Fibroblast of skin of left quadriceps (primary cell): ENCODE data around the gene PHF21B.

Source experiments
- DNase-seq, 2 experiments: peaks; one replicate each; pipeline ENCODE4 v3.0.0-alpha.2; 2013; ENCODE audit warnings: low read depth in 2 of 2

The PHF21B gene

DNA sequence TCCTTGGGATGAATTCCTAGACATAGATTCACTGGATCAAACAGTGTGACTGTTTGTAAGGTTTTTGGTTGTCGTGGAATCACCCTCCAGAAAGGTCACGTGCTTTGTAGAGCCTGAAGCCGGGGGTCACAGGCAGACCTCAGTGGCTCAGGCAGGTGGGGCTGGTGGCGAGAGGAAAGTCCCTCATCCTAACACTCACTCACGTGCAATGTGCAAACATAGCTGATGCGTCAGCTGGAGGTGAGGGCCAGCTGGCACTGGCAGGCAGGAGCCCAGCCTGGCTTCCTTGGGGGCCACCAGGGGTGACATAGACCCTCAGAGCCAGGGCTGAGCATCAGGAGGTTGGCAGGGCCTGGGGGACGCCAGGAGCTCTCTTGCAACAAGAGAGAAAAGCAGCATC, 167.4 kb downstream of the PHF21B start:
- DNase-seq, result no peak

DNA sequence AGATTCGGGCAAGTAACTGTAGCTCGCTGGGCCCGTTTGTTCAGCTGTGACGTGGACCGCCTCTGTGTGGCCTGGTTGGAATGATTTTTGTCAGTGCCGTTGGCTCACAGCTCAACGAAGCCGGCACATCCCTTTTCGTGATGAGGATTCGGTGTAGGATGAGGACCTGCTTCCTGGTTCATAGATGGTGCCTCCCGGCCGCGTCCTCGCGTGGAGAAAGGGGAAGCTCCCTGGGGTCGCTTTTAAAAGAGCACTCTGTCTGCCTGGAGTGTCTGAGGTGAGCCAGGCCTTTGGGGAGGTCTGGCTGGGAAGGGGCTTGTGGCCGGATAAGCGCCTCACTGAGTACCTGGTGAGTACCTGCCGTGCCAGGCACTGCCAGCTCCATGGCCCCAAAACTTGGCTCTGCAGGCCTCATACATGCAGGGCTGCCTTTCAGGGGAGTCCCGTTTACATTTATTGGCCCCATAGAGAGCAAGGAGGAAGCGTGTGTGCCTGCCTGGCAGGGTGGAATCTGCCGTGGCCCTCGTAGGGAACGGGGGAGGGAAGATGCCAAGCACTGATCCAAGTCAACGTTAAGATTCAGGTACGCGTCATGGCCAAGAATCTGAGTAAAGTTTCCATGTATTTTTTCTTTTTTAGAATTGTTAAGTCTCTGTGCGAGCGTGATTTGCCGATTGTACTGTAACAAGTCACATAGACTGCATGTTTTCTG, 169.0 kb downstream of the PHF21B start:
- DNase-seq, result no peak

DNA sequence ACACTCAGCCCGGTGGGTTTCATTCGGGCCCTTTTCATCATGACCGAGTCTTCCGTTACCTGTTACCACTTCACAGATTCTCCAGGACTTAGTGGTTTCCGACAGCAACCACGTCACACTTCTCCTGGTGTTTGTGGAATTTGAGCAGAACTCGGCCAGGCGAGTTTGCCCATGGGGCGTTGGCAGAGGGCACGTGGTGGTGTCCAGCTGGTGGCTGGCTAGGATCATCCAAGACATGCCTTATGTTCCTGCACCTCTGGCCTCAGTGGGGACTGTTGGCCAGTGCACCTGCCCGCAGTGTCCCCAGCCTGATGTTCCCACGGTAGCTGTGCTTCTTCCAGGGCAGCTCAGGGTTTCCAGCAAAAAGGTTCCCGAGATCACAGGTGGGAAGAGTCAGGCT, 170.1 kb downstream of the PHF21B start:
- DNase-seq, result no peak

DNA sequence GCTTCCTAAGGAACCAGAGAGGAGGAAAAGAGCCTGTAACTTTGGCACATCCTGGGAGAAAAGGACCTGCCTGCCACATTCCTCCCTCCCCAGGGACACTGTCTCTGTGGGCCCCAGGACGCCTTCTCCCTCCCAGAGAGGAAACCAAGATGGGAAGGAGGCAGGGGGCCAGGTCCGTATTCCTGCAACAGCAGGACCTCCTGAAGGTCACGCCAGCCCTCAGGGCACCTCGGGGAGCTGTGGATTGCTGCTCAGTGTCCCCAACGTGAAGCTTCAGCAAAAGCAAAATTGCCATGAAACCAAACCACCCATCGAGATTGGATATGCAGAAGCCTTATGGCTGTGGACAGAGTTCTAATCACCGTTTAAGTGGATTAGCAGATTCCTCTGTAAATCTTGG, 170.7 kb downstream of the PHF21B start:
- DNase-seq, result no peak

DNA sequence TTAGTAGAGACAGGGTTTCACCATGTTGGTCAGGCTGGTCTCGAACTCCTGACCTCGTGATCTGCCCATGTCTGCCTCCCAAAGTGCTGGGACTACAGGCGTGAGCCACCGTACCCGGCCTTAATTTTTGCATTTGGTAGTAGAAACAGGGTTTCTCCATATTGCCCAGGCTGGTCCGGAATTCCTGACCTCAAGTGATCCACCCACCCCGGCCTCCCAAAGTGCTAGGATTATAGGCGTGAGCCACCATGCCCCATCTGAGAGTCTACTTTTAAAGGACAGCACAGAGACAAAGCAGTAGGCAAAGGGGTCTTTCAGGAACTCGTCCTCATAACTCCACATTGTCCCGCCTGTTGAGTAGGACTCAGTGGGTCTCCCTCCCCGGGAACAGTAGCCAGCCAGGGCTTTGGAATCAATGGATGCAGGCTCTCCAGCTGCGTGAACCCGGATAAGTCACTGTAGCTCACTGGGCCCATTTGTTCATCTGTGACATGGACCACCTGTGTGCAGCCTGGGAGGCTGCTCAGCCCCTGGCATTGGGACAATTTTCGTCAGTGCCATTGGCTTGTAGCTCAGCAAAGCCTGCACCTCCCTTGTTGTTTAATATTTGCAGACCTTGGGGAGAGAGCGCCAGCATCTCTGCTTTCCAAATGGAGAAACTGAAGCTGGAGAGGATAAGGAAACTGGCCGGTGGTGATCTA, 171.3 kb downstream of the PHF21B start:
- no peak for DNase-seq

DNA sequence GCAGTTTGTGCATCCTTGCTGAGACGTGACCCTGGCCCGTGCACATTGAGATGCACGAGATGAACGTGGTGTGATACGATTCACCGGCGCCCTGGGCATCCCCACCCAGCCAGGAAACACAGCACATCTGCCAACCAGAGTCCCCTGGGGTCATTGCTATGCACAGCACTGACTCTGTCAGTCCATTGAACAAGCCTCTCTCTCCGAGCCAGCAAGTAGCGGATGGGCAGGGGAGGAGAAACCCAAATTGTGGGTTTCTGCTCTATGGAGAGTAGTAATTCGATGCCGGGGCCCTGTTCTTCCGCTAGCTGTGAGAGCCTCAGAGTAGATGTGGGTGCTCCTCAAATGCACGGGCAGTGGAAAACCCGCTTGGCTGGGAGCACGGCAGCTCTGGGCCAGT, 172.3 kb downstream of the PHF21B start:
- no peak for DNase-seq

DNA sequence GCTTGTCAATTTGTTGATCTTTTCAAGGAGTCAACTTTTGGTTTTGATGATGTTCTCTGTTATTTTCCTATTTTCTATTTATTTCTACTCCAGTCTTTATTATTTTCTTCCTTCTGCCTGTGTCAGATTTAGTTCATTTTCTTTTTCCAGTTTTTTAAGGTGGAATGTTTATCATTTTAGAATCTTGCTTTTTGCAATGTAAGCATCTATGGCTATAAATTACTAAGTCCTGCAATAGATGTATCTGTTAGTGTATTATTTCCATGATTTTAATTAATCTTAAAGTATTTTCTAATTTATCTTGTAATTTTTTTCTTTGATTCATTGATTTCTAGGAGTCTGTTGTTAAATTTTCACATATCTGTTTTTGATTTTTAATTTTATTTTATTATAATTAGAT, 175.7 kb downstream of the PHF21B start:
- DNase-seq, result no peak

DNA sequence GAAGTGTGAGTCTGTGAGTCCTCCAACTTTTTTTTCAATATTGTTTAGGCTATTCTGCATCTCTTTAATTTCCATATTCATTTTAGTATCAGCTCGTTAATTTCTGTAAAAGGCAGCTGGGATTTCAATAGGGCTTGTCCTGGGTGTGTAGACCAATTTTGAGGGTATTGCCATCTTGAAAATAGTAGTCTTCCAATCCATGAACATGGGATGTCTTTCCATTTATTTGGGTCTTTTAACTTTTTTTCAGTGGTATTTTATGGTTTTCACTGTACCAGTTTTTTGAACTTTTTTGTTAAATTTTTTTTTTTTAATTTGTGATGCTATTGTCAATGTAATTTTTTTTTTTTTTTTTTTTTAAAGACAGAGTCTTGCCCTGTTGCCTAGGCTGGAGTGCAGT, 177.9 kb downstream of the PHF21B start:
- DNase-seq, result no peak
